BE2C (cell line): ENCODE measurements around the gene GPC5.
"Not testable (repeated sequence)": the region's sequence is repeated elsewhere in the genome, so short reads cannot be mapped to it uniquely, and the experiment has no call there.

ENCODE experiments used
- DNase-seq: peaks from one replicate; pipeline ENCODE4 v3.0.0-alpha.2; 2020
- H3K27me3 ChIP-seq: fragments of 250-450 bp; sonication (Bioruptor Pico); 2 replicates; pipeline ENCODE4 v1.5.1; 2020; ENCODE audit warnings: mild to moderate bottlenecking
- H3K36me3 ChIP-seq: fragments of 250-450 bp; sonication (Bioruptor Pico); 2 replicates; pipeline ENCODE4 v1.5.1; 2020; ENCODE audit warnings: mild to moderate bottlenecking
- H3K4me1 ChIP-seq: fragments of 250-450 bp; sonication (Bioruptor Pico); 2 replicates; pipeline ENCODE4 v1.5.1; 2020
- H3K4me3 ChIP-seq: 2 replicates; pipeline ENCODE4 v1.5.1; 2011; ENCODE audit warnings: low read depth, low read length
- H3K9me3 ChIP-seq: fragments of 250-450 bp; sonication (Bioruptor Pico); 2 replicates; pipeline ENCODE4 v1.5.1; 2020
- CTCF ChIP-seq: IDR thresholded peaks from 2 replicates; pipeline ENCODE4 v1.5.1; 2012; ENCODE audit warnings: mild to moderate bottlenecking, low read depth, low read length

Gene GPC5

GRCh38 chr13:92510416-92510815 lies 1112.0 kb downstream of the GPC5 start:
- H3K4me1 ChIP-seq, result no peaks in the 10 kb centered on the region
- no peak for DNase-seq
- no peaks in the 10 kb centered on the region for H3K36me3 ChIP-seq
- H3K27me3 ChIP-seq, result no peaks in the 10 kb centered on the region
- no peak overlapping the region for H3K4me3 ChIP-seq
- H3K9me3 ChIP-seq, result no peaks in the 10 kb centered on the region
- TF ChIP-seq CTCF, result no peak

GRCh38 chr13:92512852-92513251 lies 1114.4 kb downstream of the GPC5 start:
- no peak overlapping the region for H3K4me3 ChIP-seq
- H3K9me3 ChIP-seq, result no peaks in the 10 kb centered on the region
- no peaks in the 10 kb centered on the region for H3K4me1 ChIP-seq
- no peak for DNase-seq
- no peaks in the 10 kb centered on the region for H3K36me3 ChIP-seq
- no peak for TF ChIP-seq CTCF
- H3K27me3 ChIP-seq, result no peaks in the 10 kb centered on the region

GRCh38 chr13:92513672-92514071 lies 1115.3 kb downstream of the GPC5 start:
- Histone ChIP-seq H3K4me1 (no peaks in the 10 kb centered on the region), H3K4me3 (no peak overlapping the region), H3K36me3 (no peaks in the 10 kb centered on the region), H3K9me3 (no peaks in the 10 kb centered on the region), H3K27me3 (no peaks in the 10 kb centered on the region)
- TF ChIP-seq CTCF, result no peak
- DNase-seq, result no peak

- H3K9me3 ChIP-seq, result no peaks in the 10 kb centered on the region
- no peak for DNase-seq
- no peak for TF ChIP-seq CTCF
- H3K36me3 ChIP-seq, result no peaks in the 10 kb centered on the region
- H3K27me3 ChIP-seq, result no peaks in the 10 kb centered on the region
- H3K4me1 ChIP-seq, result no peaks in the 10 kb centered on the region
- no peak overlapping the region for H3K4me3 ChIP-seq
Measured at GRCh38 chr13:92514420-92515125, 1116.2 kb downstream of the GPC5 start.

GRCh38 chr13:92516878-92517277 lies 1118.5 kb downstream of the GPC5 start:
- not testable (repeated sequence) for H3K27me3 ChIP-seq, H3K9me3 ChIP-seq, H3K4me1 ChIP-seq, DNase-seq, H3K4me3 ChIP-seq, H3K36me3 ChIP-seq

GRCh38 chr13:92518622-92519021 lies 1120.2 kb downstream of the GPC5 start:
- H3K4me3 ChIP-seq, DNase-seq, H3K27me3 ChIP-seq, H3K9me3 ChIP-seq, H3K36me3 ChIP-seq, H3K4me1 ChIP-seq: not testable (repeated sequence)

- TF ChIP-seq CTCF, result no peak
- Histone ChIP-seq H3K4me3 (no peak overlapping the region), H3K4me1 (no peaks in the 10 kb centered on the region), H3K27me3 (no peaks in the 10 kb centered on the region), H3K36me3 (no peaks in the 10 kb centered on the region), H3K9me3 (no peaks in the 10 kb centered on the region)
- no peak for DNase-seq
Measured at GRCh38 chr13:92530364-92530763, 1131.9 kb downstream of the GPC5 start.
